Activated CD8-positive, alpha-beta memory T cell treated with anti-CD3 and anti-CD28 coated beads, Interleukin-2, amount 50 U/mL, for 4 hours (primary cell): ENCODE results near the gene ZC3H14.

Experiments
- DNase-seq: peaks from one replicate; pipeline ENCODE4 v3.0.0-alpha.2; 2020

ZC3H14 gene

DNA sequence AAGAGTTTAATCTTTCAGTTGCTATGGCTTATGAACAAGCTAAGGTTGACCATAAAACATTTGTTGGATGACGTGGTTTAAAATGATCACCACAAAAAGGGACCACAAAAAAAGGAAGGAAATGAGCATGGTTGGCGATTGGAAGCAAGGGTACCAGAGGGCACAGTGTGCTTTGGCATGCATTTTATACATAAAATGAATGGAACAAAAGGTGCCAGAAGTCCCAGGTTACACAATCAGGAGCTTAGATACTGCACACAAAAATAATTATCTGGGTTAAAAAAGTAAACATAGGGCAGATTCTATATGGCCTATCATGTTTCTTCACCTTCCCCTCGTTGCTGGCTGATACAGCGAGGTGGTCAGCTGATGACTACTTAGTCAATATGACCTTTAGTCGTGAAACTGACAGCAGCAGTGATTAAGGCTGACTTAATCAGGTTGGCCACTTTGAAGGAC is 50.7 kb downstream of the ZC3H14 start:
- DNase-seq, result no peak

DNA sequence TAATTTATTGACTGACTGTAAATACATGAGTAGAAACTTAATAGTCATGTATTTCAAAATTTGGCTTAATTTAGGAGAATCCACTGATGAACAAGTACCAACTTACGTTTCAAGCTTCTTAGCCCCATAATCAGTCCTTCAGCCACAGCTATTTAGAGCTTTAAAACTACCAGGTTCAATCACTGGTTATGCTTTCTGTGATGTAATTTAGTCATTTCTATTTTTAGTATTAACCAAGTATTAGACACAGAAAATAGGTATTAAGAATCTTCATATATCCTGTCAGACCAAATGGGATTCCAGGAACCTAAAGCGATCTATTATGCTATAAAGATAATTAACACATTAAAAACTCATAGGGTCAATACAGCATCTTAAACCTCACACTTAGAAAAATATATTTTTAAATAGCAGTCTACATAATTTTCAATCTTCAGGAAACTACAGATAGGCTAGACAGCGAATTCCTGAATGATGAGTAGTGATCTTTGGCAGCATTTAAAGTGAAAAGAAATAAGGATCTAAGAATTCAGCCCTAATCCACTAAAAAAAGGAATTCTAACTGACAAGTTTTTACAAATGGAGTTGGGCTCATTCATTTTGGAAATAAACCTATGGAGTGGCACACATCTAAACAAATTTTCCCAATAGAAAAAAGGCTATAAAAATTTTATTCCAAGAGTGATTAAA is 51.5 kb downstream of the ZC3H14 start:
- no peak for DNase-seq

DNA sequence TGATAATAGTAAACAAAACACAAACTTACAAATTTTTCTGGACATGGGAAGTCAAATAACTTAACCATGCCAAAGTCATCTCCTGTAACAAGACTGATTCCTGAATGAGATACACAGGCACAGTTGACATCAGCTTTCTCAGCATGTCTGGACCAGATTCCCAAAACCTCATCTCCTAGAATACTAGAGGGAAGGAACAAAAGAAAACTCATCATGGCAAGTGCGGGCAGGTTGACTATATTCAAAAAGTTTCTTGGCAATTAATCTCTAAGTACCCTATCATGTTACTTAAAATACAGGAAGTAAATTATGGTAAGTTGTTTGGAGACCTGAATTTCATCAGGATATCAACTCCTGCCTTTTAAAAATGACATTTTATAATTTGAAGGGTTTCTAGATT is 53.9 kb downstream of the ZC3H14 start:
- no peak for DNase-seq

DNA sequence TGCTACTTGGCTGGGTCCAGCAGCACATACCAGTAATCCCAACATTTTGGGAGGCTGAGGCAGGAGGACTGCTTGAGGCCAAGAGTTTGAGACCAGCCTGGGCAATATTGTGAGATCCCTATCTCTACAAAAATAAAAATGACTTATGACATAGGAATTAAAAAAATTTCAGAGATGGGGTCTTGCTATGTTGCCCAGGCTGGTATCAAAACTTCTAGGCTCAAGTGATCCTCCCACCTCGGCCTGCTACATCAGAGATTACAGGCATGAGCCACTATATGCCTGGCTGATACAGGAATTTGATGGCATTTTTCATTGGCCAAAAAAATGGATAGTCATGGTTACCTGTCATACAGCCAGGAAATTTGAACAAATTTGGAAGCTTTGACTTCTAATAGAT is 54.6 kb downstream of the ZC3H14 start:
- DNase-seq, result no peak

DNA sequence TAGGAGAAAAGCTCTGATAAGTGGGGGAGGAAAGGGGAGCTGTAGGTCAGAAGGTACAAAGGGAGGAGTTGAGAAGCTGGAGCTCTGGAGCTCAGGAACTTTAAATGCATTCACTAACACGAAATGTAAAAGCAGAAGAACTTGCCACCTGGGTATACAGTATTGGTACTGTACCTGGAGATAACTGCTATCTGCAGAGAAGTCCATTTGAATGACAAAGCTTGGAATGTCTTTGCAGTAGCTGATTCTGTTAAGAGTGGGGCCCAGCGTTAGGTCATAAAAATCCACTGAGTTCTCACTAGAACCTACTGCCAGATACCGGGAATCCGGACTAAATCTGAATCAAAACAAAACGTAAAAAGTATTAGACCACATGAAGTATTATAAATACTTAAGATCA is 55.6 kb downstream of the ZC3H14 start:
- DNase-seq, result no peak

DNA sequence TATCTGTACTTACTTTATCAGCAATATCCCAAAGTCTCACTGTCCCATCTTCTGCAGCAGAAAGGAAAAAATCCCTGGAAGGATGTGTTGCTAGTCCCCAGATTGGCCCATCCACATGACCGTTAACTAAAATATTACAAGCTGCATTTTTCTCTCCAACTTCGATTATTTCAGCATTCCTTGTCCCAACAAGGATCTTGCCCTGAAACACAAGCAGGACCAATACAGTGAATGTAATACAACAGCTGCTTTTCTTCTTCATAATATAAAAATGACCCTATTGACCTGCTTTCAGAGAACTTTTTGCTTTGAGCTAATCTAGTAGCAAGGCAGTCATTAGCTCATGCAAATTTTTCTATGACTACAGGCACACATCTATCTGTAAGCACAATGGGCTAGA is 58.3 kb downstream of the ZC3H14 start:
- DNase-seq, result no peak

DNA sequence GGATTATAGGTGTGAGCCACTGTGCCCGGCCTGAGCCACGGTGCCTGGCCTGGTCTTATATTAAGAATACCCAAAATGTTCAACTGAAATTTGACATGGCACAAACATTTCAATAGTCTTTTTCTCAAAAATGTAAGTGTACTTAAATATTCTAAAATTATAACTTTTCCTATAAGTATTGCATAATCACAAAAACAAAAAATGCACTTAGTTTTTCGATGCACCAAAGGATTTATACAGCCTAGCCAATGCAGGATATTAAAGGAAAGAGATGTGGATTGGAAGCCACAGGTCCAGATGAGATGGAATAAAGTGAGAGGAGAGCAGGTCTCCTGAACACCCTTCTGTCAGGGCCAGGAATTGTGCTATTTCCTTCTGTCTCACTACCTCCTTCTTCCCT is 62.8 kb downstream of the ZC3H14 start:
- no peak for DNase-seq

DNA sequence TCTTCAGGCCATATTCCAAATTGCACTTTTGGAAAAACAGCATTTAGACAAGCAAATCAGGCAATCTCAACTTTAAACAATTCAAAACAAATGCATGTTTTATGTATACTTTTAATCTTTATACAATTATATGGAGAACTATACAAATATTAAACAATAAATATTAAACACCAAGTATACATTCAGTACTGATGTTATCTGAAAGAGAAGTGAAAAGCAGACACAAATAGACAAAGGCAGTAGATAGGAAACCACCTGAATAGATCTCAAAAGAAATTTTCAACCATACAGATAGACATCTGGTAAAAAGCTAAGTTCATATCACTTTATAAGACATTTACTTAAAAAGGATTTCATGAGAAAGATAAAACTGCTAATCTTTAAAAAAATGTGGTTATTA is 65.2 kb downstream of the ZC3H14 start:
- no peak for DNase-seq

DNA sequence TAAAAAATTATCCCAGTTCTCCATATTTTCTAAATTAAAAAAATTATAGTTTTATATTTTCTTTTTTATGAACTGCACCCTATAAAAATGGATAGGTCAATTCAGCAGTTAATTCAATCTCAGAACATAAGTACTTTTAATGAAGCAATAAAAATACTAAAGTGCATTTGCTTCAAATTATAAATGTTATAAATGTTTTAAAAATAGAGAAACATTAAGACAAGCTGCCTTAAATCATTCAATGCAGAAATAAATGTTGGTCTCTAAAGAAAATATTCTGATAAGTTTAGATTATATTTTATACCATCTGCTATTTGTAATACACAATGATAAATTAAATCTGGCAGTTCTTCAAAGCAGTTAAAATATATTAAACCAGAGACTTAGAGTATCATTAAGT is 65.6 kb downstream of the ZC3H14 start:
- no peak for DNase-seq

DNA sequence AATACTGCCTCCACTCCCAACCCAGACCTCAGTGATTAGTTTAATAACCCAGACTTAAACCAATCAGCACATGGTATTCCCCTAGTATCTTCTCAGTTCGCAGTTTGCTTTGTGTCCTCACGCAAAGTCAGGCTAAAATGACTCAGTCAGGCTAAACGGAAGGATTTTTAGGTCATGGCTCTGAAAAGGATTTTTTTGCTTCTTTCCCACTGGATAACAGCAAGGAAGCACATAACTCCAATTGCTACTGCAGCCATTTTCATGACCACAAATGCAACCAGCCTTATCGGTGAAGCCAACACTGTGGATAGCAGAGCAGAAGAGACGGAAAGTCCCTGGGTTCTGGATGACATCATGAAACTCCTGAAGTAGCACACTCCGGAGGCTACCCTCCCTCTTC is 67.7 kb downstream of the ZC3H14 start:
- no peak for DNase-seq

DNA sequence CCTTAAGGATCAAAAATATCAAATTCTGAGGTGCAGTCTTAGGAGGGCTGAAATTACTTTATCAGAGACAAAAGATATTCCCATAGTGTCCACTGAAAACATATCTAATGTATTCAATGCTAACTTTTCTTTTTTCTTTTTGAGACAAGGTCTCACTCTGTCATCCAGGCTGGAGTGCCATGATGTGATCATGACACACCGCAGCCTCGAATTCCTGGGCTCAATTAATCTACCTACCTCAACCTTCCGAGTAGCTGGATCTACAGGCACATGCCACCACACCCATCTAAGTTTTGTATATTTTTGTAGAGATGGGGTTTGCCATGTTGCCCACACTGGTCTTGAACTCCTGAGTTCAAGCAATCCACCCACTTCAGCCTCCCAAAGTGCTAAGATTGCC is 68.3 kb downstream of the ZC3H14 start:
- no peak for DNase-seq

DNA sequence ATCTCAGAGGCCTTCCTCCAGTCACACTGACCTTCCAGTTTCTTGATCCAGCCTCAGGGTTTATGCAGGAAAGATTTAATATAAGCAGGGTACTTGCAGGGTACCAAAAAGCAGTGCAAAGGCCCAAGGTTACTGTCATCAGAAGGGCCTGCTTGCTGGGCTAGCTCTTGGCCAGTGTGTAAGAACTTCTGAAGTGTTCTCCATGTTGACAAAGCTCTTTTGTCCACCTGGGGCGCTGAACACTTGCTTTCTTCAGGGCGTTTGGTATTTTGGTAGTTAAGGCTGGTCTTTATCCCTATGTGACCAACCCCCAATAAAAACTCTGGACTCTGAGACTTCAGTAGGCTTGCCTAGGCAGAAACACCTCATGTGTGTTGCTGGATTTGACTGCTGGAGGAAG is 69.7 kb downstream of the ZC3H14 start:
- no peak for DNase-seq

DNA sequence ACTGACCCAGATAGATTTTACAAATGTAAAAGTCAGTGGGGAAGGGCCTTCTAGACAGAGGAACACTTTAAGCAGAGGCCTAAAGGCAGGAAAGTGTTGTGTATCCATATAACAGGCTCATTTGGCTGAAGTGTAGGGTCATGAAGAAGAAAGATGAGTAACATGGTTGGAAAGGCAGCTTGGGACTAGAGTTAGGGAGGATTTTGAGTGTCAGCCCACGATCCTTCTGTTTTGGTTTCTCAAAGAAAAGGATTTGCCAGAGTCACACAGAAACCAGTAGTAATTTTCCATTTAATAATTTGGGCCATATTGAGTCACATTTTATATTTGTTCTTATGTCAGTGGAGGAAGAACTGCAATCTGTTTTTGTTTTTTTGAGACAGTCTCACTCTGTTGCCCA is 76.4 kb downstream of the ZC3H14 start:
- no peak for DNase-seq

DNA sequence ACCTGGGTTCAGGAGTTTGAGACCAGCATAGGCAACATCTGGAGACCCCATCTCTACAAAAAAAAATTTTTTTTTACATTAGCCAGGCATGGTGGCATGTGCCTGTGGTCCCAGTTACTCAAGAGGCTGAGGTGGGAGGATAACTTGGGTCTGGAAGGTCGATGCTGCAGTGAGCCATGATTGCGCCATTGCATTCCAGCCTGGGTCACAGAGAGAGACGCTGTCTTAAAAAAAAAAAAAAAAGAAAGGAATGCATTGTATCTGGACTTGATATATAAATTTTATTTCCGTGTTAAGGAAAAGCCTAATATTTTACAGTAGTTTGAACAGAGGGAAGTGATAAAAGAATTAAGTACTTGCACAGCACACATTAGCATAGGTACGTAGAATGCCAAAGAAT is 97.2 kb downstream of the ZC3H14 start:
- no peak for DNase-seq

DNA sequence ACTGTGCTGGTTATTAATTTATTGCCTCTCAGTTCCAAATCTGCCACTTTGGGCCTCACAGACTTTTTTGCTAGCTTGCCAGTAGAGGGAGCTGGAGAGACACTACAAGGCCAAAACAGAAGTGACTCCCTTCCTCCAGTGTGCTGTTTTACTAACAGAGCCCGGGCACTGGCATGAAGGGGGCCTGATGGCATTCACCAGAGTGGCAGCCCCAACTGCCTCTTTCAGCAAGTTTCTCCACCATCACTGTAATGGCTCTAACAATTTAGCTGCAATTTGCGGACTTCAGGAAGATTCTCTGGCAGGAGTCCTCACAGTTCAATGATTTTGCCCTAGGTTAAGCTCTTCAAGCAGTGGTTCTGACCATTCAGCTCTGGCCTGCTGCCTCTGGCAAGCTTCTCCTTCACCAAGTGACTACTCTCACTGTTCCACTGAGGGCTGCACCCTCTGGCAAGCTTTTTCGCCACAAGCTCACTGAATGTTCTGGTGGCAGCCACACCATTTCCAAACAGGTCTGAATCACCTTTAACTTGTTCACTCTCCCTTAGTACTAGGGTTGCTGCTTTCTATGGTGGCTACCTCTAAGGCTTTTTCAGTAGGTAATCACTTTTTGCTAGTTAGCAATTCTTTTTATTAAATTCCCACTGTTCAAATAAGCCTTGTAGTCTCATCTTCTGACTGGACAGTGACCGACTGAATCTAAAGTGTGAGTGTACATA is 104.9 kb downstream of the ZC3H14 start:
- DNase-seq, result peak; percentile 28

DNA sequence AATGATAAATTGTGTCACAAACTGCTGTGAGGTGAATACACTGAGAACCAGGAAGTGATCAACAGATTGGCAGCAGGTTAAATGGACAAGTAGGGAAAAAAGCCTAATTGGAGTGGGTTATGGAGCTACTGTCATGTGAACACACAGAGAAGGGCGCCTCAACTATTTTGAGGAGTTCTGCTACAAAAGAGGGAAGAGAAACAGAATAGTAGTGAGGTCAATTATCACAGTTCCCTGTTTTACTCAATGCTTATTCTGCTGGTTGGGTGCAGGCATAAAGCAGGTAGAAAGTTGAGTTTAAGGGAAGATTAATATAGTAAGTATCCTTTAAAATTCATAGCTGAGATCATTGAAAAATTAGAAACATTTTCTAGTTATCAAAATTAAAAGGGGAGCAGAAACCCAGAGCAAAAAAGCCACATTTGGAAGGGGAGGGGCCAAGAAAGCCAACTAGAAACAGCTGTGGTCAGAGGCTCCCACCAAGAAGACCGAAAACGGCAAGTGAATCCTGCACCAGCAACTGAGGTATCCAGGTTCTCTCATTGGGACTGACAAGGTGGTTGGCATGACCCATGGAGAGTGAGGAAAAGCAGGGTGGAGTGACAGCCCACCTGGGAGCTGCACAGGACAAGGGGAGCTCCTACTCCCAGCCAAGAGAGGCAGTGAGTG is 105.7 kb downstream of the ZC3H14 start:
- DNase-seq, result no peak

DNA sequence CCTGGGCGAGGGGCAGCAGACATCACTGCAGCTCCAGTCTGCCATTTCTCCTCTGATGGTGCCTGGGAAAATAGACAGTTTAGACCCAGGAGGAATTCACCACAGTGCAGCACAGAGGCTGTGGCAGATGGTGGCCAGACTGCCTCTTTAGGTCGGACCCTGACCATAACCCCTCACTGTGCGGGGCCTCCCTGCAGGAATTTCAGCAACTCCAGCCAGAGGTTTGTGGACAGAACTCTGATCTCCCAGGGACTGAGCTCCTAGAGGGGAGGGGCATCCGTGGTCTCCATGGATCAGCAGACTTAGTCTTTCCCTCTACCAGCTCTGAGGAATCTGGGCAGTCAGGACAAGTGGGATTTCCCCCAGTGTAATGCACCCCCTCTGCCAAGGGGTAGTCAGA is 106.5 kb downstream of the ZC3H14 start:
- no peak for DNase-seq
